Heart left ventricle (tissue), 16 donors: ENCODE data around the gene KRT86. TPM values are rescaled to one million over a fixed set of nuclear protein-coding genes. Genes with fewer than 3 reads are reported as not detected.
A peak's percentile ranks its signal among the peaks of the same experiment; 100 is the strongest.

Experiments used
- ATAC-seq, 4 donors: fragments of 200-7000 bp; cut with Tn5 transposase; one replicate each; pipeline ENCODE4 v1.9.1; 2020 to 2022; ENCODE audit warnings: moderate library complexity in 4 of 4, mild to moderate bottlenecking in 3 of 4, moderate number of reproducible peaks in 1 of 4
- DNase-seq, 5 donors: peaks; one replicate each; pipeline ENCODE4 v3.0.0-alpha.2; 2020
- H3K27ac ChIP-seq, 12 donors: fragments of 200-600 bp; sonication (generic) in 4 of 12; one replicate each; pipeline versions ENCODE4 v1.5.0 to v1.8.0; 2016 to 2022; ENCODE audit warnings: mild to moderate bottlenecking in 2 of 12
- H3K27me3 ChIP-seq, 9 donors: fragments of 200-600 bp; sonication (generic) in 2 of 9; one replicate each; pipeline versions ENCODE4 v1.5.1 to v1.8.0; 2016 to 2022; ENCODE audit warnings: mild to moderate bottlenecking in 3 of 9
- H3K36me3 ChIP-seq, 9 donors: fragments of 200-600 bp; sonication (generic) in 2 of 9; one replicate each; pipeline versions ENCODE4 v1.5.0 to v1.8.0; 2018 to 2022; ENCODE audit warnings: mild to moderate bottlenecking in 2 of 9
- H3K4me1 ChIP-seq, 12 donors: fragments of 200-600 bp; sonication (generic) in 4 of 12; one replicate each; pipeline versions ENCODE4 v1.5.0 to v1.8.0; 2016 to 2022; ENCODE audit warnings: mild to moderate bottlenecking in 3 of 12
- H3K4me3 ChIP-seq, 12 donors: fragments of 200-600 bp; sonication (generic) in 4 of 12; one replicate each; pipeline versions ENCODE4 v1.5.0 to v1.8.0; 2017 to 2022; ENCODE audit warnings: mild to moderate bottlenecking in 9 of 12, moderate library complexity in 4 of 12
- H3K9me3 ChIP-seq, 12 donors: fragments of 200-600 bp; sonication (generic) in 4 of 12; one replicate each; pipeline versions ENCODE4 v1.5.0 to v1.8.0; 2016 to 2022; ENCODE audit warnings: mild to moderate bottlenecking in 1 of 12
- POLR2A ChIP-seq, 2 donors: fragments of 450-650 bp; IDR thresholded peaks; one replicate each; pipeline ENCODE4 v1.6.1; 2017; ENCODE audit warnings: antibody characterized with exemption in 2 of 2, mild to moderate bottlenecking in 2 of 2, moderate library complexity in 2 of 2
- WGBS, 4 donors: extraction: QIAGEN DNeasy Blood & Tissue Kit in 2 of 4; methylation state at CpG; one replicate each; pipeline versions ENCODE4 v1.1.5 to v1.1.7; 2013 to 2018; 5-methylcytosine and 5-hydroxymethylcytosine counted together
- intact Hi-C, 10 donors: fragments of 100-400 bp; cut with DNase I; formaldehyde crosslinking; loops; one replicate each; pipeline versions ENCODE4 v1.11.1 to v1.14.2; 2022
- polyA plus RNA-seq, 2 donors: library from polyadenylated mRNA; stranded (reverse); fragments of 200-250 nt; gene quantifications; one replicate each; pipeline ENCODE4 v1.2.3, GENCODE V29; 2013
- total RNA-seq, 9 donors: library from RNA; depleted of rRNA in 2 of 9; stranded (reverse); fragments of >200 nt in 2 of 9; fragmentation: NEBNext Ultra II Directional in 3 of 9; extraction: Animal tissue kit (Norgen Biotek cat#: 25700) in 3 of 9; gene quantifications; one replicate each; pipeline versions ENCODE4 v1.1.0 to v1.2.4, GENCODE V29; 2016 to 2023
- TF ChIP-seq, protein P1 (sequence below), 12 donors: fragments of 200-600 bp; sonication (generic) in 4 of 12; IDR thresholded peaks; one replicate each; pipeline versions ENCODE4 v1.5.0 to v1.8.0; 2018 to 2022; ENCODE audit warnings: antibody characterized with exemption in 12 of 12, mild to moderate bottlenecking in 5 of 12
- donor health status: ischemic (EF 13 %, LVEDD 7.1; RV severe dilation, severe dysfunction).
- donor health status: healthy with polysubstance abuse.
- donor health status: DM: no; HTN: yes; CAD: no.
- donor health status: DM: no; HTN: no; CAD: no.
- donor health status: ischemic (EF 25% LVEDD 6.9; RV normal size, moderate dysfunction).
- donor health status: ischemic (EF 25% LVEDD 5.7; RV mildly dilated, moderate dysfunction).
- donor health status: healthy.
- donor health status: DM: yes; HTN: yes; CAD: no.
- donor health status: ischemic (EF 35%, LVEDD 5.7; RV mildly dilated, moderate dysfunction).
- donor health status: nonischemic (EF 11% LVEDD 7.7; RV severe dilation, severe dysfunction).
- donor health status: DM: yes; HTN: yes; CAD: no.
- donor health status: PGD.
- donor health status: ischemic (EF 29% LVEDD 5.4; RV normal size, mild dysfunction).
- donor health status: nonischemic (EF 23%, LVEDD 6.1; RV moderate dilation, normal function).

Gene KRT86
- total and polyA plus RNA-seq, 11 donors = not detected

DNA sequence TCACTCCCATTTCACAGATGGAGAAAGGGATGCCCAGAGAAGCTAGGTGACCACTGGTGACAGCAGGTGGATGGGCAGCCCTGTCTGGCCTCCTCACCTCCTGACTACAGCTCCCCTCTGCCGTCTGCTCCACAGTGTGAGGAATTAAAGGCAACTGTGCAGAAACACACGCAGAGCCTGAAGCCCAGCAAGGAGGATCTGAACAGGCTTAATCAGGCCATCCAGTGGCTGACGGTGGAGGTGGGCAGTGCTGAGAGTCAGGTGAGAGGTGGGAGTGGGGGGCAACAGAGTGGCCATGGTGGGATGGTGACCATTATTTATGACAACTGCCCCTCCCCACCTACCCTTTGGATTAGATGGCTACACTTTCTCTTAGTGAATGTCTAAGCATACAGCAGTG lies 1.2 kb downstream of the KRT86 start:
- ATAC-seq (no peak), DNase-seq (no peak)
- H3K4me3 ChIP-seq = no peak overlapping the region
- no peaks in the 10 kb centered on the region for H3K36me3 ChIP-seq
- 72 to 92% (median 81%) methylated on average over 2 to 3 of the region's 3 CpGs for WGBS, 4 donors
- intact Hi-C loops = loop anchor here in 5 of 10 donors (2.0 to 10.0 kb wide), 6 partner anchors 21 to 118 kb away; no protein-coding TSS in a partner anchor
- H3K9me3 ChIP-seq = no peaks in the 10 kb centered on the region
- H3K4me1 ChIP-seq = peaks cover 0 to 22% (median 8%) of the 10 kb centered on the region in 12 donors
- TF ChIP-seq, protein P1, sequence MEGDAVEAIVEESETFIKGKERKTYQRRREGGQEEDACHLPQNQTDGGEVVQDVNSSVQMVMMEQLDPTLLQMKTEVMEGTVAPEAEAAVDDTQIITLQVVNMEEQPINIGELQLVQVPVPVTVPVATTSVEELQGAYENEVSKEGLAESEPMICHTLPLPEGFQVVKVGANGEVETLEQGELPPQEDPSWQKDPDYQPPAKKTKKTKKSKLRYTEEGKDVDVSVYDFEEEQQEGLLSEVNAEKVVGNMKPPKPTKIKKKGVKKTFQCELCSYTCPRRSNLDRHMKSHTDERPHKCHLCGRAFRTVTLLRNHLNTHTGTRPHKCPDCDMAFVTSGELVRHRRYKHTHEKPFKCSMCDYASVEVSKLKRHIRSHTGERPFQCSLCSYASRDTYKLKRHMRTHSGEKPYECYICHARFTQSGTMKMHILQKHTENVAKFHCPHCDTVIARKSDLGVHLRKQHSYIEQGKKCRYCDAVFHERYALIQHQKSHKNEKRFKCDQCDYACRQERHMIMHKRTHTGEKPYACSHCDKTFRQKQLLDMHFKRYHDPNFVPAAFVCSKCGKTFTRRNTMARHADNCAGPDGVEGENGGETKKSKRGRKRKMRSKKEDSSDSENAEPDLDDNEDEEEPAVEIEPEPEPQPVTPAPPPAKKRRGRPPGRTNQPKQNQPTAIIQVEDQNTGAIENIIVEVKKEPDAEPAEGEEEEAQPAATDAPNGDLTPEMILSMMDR (IDR thresholded peaks at IDR 0.05) = no peak
- no peak for TF ChIP-seq POLR2A (IDR thresholded peaks at IDR 0.05)
- peaks cover 0 to 46% (median 3%) of the 10 kb centered on the region in 9 donors for H3K27me3 ChIP-seq
- no peak overlapping the region for H3K27ac ChIP-seq

DNA sequence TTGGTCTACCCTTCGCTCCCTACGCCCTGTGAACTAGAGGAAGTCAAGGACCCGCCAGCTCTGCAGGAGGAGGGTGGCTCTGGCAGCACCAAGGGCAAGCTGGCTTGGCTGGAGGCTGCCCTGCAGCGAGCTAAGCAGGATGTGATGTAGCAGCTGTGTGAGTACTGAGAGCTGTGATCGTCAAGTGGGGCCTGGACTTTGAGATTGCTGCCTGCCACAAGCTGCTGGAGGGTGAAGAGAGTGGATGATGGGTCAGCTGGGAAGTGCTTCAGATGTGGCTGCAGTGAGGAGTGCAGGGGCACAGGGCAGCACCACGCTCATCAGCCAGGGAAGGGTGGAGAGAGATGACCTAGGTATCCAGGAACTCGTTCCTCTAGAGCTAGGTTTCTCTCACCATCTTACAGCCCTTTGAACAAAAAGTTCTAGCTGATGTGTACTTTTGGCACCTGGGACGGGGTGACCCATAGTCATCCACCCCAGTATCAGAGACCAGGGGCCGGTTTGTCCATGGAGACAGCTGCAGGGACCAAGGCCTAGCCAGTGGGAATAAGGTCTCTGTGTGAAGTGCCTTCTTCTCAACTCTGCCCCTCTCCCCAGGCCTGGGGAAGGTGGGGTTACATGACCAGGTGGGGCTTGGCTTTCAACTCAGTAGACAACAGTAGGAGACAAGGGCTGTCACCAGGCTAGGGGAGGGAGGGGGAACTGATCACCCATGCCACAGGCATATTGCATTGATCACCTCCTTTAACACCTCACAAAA lies 3.2 kb downstream of the KRT86 start:
- Histone ChIP-seq H3K27me3 (peaks cover 0 to 37% (median 3%) of the 10 kb centered on the region in 9 donors), H3K4me3 (no peak overlapping the region), H3K4me1 (peaks cover 0 to 29% (median 11%) of the 10 kb centered on the region in 12 donors), H3K9me3 (no peaks in the 10 kb centered on the region), H3K36me3 (no peaks in the 10 kb centered on the region), H3K27ac (no peak overlapping the region)
- no peak for ATAC-seq
- intact Hi-C loops = loop anchor here in 6 of 10 donors (2.0 to 10.0 kb wide), 6 partner anchors 53 to 121 kb away; no protein-coding TSS in a partner anchor
- DNase-seq = no peak
- WGBS, 4 donors = 83 to 91% (median 85%) methylated on average over 8 to 9 of the region's 9 CpGs
- no peak for TF ChIP-seq POLR2A (IDR thresholded peaks at IDR 0.05)
- TF ChIP-seq, protein P1 (IDR thresholded peaks at IDR 0.05) = no peak

DNA sequence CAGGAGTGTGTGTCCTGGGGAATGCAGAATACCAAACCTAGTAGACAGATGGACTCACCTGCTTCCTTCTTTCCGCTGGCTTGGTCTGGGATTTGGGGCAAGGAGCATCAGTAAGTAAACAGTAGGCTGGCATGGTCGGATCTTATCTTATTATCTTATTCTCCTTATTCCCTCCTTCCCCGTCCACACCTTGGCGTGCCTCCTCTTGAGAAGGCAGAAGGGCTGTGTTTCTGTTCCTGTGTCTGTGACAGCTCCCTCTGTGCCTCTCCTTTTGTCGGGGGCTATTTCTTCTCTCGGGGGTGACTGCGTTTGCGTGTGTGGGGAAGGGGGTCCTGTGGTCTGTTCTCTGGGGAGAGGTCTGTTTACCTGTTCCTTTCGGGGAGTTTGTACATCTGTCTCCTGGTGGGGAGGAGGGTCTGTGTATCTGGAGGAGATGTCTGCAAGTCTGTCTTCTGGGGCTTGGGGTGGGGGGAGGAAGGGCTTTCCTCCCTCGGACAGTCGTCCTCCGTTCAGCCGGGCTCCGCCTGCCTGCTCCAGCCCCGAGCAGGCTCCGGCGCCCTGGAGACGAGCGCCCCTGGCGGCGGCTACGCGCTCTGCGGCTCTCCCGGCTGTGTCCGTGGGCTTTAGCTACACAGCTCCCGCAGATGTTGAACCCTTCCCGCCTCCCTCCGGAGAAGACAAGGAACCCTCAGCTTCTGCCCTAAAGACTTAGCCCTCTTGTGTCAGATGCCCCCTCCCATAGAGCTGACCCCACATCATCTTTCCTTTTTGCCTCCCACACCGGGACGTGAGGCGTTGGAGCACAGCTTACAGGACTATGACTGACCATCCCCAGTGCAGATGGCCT lies 4.4 kb downstream of the KRT86 start:
- TF ChIP-seq POLR2A (IDR thresholded peaks at IDR 0.05) = no peak
- TF ChIP-seq, protein P1 (IDR thresholded peaks at IDR 0.05) = peak; percentile 94 to 99 (median 98)
- DNase-seq (peak; percentile 61 to 90 (median 70)), ATAC-seq (peak; percentile 79 to 96 (median 92))
- H3K4me1 ChIP-seq = peaks cover 0 to 29% (median 11%) of the 10 kb centered on the region in 12 donors
- no peak overlapping the region for H3K4me3 ChIP-seq
- 18 to 26% (median 20%) methylated on average over 28 to 32 of the region's 32 CpGs for WGBS, 4 donors
- H3K27me3 ChIP-seq = peaks cover 0 to 31% (median 3%) of the 10 kb centered on the region in 9 donors
- intact Hi-C loops = loop anchor here in 6 of 10 donors (2.0 to 10.0 kb wide), 6 partner anchors 54 to 122 kb away; no protein-coding TSS in a partner anchor
- H3K27ac ChIP-seq = peak overlapping the region in 1 of 12 donors; percentile 79
- no peaks in the 10 kb centered on the region for H3K36me3 ChIP-seq
- no peaks in the 10 kb centered on the region for H3K9me3 ChIP-seq
